Hepatocyte (in vitro differentiated cells): ENCODE measurements around the gene MATCAP1. TPM values are rescaled to one million over a fixed set of nuclear protein-coding genes. Genes with fewer than 3 reads are reported as not detected.

Source experiments
- DNase-seq: peaks from one replicate; pipeline ENCODE4 v3.0.0-alpha.2; 2016; ENCODE audit warnings: low spot score
- H2AFZ ChIP-seq: fragments of 200-600 bp; sonication (generic); 2 replicates; pipeline ENCODE4 v1.6.0; 2016; ENCODE audit warnings: antibody characterized with exemption, mild to moderate bottlenecking
- H3K27ac ChIP-seq: fragments of 200-600 bp; sonication (generic); 2 replicates; pipeline ENCODE4 v1.5.1; 2016; ENCODE audit warnings: mild to moderate bottlenecking
- H3K27me3 ChIP-seq: fragments of 200-600 bp; sonication (generic); 2 replicates; pipeline ENCODE4 v1.6.1; 2016
- H3K36me3 ChIP-seq: fragments of 200-600 bp; sonication (generic); replicated peaks from 2 replicates; pipeline ENCODE4 v1.5.1; 2016; ENCODE audit warnings: low read depth; ENCODE audit not compliant: insufficient read depth
- H3K4me1 ChIP-seq: fragments of 200-600 bp; sonication (generic); 2 replicates; pipeline ENCODE4 v1.5.1; 2016; ENCODE audit warnings: mild to moderate bottlenecking, moderate library complexity; ENCODE audit not compliant: insufficient read depth
- H3K4me2 ChIP-seq: fragments of 200-600 bp; sonication (generic); 2 replicates; pipeline ENCODE4 v1.6.0; 2016
- H3K4me3 ChIP-seq: fragments of 200-600 bp; sonication (generic); 2 replicates; pipeline ENCODE4 v1.5.1; 2016; ENCODE audit warnings: mild to moderate bottlenecking
- H3K79me2 ChIP-seq: fragments of 200-600 bp; sonication (generic); 2 replicates; pipeline ENCODE4 v1.6.0; 2017; ENCODE audit warnings: mild to moderate bottlenecking
- H3K9me2 ChIP-seq: fragments of 200-600 bp; sonication (generic); replicated peaks from 2 replicates; pipeline ENCODE4 v1.6.0; 2017; ENCODE audit warnings: mild to moderate bottlenecking; ENCODE audit not compliant: insufficient read depth
- H3K9me3 ChIP-seq: fragments of 200-600 bp; sonication (generic); 2 replicates; pipeline ENCODE4 v1.5.1; 2016; ENCODE audit warnings: low read depth, mild to moderate bottlenecking
- H4K20me1 ChIP-seq: fragments of 200-600 bp; sonication (generic); 2 replicates; pipeline ENCODE4 v1.6.0; 2016; ENCODE audit warnings: mild to moderate bottlenecking; ENCODE audit not compliant: insufficient read depth, poor library complexity, severe bottlenecking
- CTCF ChIP-seq: fragments of 200-600 bp; sonication (generic); IDR thresholded peaks from 2 replicates; pipeline ENCODE4 v1.5.1; 2016; ENCODE audit warnings: antibody characterized with exemption, mild to moderate bottlenecking; ENCODE audit not compliant: poor library complexity
- EZH2 ChIP-seq: fragments of 200-600 bp; sonication (generic); IDR thresholded peaks from 2 replicates; pipeline ENCODE4 v1.6.1; 2016; ENCODE audit warnings: antibody characterized with exemption, mild to moderate bottlenecking, borderline replicate concordance
- EZH2phosphoT487 ChIP-seq: fragments of 200-600 bp; sonication (generic); IDR thresholded peaks from one replicate; pipeline ENCODE4 v1.6.1; 2018; ENCODE audit warnings: antibody characterized with exemption, mild to moderate bottlenecking, low read depth, moderate library complexity; ENCODE audit not compliant: unreplicated experiment, severe bottlenecking
- WGBS: methylation state at CpG from one replicate; pipeline ENCODE4 v1.1.6; 2016; ENCODE audit warnings: low lambda C conversion rate; ENCODE audit errors: missing lambda C conversion rate; 5-methylcytosine and 5-hydroxymethylcytosine counted together
- polyA plus RNA-seq: library from polyadenylated mRNA; unstranded; fragments of >200 nt; fragmentation: Nextera tagmentation; extraction: Ambion mirVana; gene quantifications from 2 replicates; pipeline ENCODE4 v1.2.1, GENCODE V29; 2016
- total RNA-seq: library from RNA; depleted of rRNA; stranded (reverse); fragments of >200 nt; gene quantifications from 2 replicates; pipeline ENCODE4 v1.2.3, GENCODE V29; 2014

Gene MATCAP1
- total and polyA plus RNA-seq, 2 experiments from 2014 or later = 22.3 to 25.4 TPM

- peak overlapping the region; percentile 92 for H3K4me2 ChIP-seq
- H4K20me1 ChIP-seq = no peaks in the 10 kb centered on the region
- no peak for DNase-seq
- H3K79me2 ChIP-seq = peaks cover 4% of the 10 kb centered on the region
- H3K36me3 ChIP-seq = no peaks in the 10 kb centered on the region
- H3K27me3 ChIP-seq = peaks cover 19% of the 10 kb centered on the region
- 58% methylated on average over 8 of the region's 8 CpGs for WGBS
- H3K9me3 ChIP-seq = no peaks in the 10 kb centered on the region
- H3K4me1 ChIP-seq = peaks cover 17% of the 10 kb centered on the region
- peak overlapping the region; percentile 94 for H2AFZ ChIP-seq
- H3K4me3 ChIP-seq = no peak overlapping the region
- H3K27ac ChIP-seq = peak overlapping the region; percentile 98
- TF ChIP-seq EZH2phosphoT487 = no peak
- no peak for TF ChIP-seq EZH2
- no peak for TF ChIP-seq CTCF
- H3K9me2 ChIP-seq = no peaks in the 10 kb centered on the region
These were observed 32.2 kb downstream of the MATCAP1 start for GRCh38 chr16:67151431-67152097.

GRCh38 chr16:67150833-67151396 lies 32.8 kb downstream of the MATCAP1 start, which contains the start of gene B3GNT9:
Gene B3GNT9 (minus strand): TSS chr16:67150998. CDS start chr16:67150485, 513 bp downstream.
- peak within 1 kb of the TSS; percentile 98 for H3K27ac ChIP-seq
- no peaks in the 10 kb centered on the region for H3K9me3 ChIP-seq
- no peaks in the 10 kb centered on the region for H3K36me3 ChIP-seq
- no peaks in the 10 kb centered on the region for H4K20me1 ChIP-seq
- TF ChIP-seq CTCF = no peak
- TF ChIP-seq EZH2 = no peak
- TF ChIP-seq EZH2phosphoT487 = no peak
- peak; percentile 91 for DNase-seq
- no peaks in the 10 kb centered on the region for H3K9me2 ChIP-seq
- peak within 1 kb of the TSS; percentile 92 for H3K4me2 ChIP-seq
- 3% methylated on average over 34 of the region's 34 CpGs for WGBS
- peaks cover 17% of the 10 kb centered on the region for H3K4me1 ChIP-seq
- H3K27me3 ChIP-seq = peaks cover 18% of the 10 kb centered on the region
- peaks cover 4% of the 10 kb centered on the region for H3K79me2 ChIP-seq
- H3K4me3 ChIP-seq = peak within 1 kb of the TSS; percentile 82
- H2AFZ ChIP-seq = peak within 1 kb of the TSS; percentile 94

DNA sequence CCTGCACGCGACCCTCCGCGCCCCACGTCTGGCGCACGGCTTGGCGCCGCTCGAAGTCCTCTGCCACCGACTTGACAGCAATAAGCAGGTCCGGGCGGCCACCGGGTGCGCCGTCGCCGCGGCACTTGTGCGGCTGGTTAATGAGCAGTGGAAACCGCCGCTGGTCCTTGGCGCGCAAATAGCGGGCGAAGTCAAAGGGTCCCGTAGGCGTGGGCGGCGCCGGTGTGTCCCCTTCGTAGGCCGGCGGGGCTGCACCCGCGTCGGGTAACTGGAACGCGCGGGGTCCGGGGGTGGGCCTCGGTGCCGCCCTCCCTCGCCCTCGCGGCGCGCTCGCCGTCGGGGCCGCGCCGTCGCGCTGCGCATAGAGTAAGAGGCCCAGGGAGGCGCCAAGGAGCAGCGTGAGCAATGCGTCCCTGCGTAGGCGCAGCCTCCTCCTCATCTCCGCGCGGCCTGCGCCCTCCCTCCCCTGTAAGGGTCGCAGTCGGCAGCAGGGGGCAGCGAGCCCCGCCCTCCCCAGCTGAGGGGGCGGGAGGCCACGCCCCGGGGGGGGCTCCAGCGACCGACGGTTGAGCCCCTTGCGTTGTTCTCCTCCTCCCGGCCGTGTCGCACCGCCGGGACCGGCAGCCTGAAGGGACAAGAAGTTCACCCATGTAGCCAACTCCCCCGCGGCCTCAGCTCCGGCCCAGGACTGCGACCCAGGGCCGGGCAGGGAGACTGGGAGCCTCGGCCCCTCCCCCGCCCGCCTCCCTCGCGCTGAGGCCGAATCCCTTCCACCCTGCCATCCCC lies 33.5 kb downstream of the MATCAP1 start:
- Histone ChIP-seq H3K27me3 (peaks cover 13% of the 10 kb centered on the region), H3K27ac (peak overlapping the region; percentile 98), H4K20me1 (no peaks in the 10 kb centered on the region), H2AFZ (peak overlapping the region; percentile 94), H3K36me3 (no peaks in the 10 kb centered on the region), H3K9me2 (no peaks in the 10 kb centered on the region), H3K4me2 (peak overlapping the region; percentile 92), H3K79me2 (peaks cover 4% of the 10 kb centered on the region), H3K4me3 (peak overlapping the region; percentile 82), H3K9me3 (no peaks in the 10 kb centered on the region), H3K4me1 (peaks cover 17% of the 10 kb centered on the region)
- WGBS = 14% methylated on average over 37 of the region's 94 CpGs
- peak; percentile 86 for DNase-seq
- TF ChIP-seq EZH2phosphoT487 (no peak), CTCF (peak; percentile 13)
